HFFc6 (cell line): ENCODE measurements around the gene PSMD2. TPM values are rescaled to one million over a fixed set of nuclear protein-coding genes. Genes with fewer than 3 reads are reported as not detected.

Source experiments
- DNase-seq: peaks from one replicate; pipeline ENCODE4 v3.0.0-alpha.2; 2018
- H3K27ac Mint-ChIP-seq: 2 replicates; pipeline ENCODE4 v1.8.0; 2020; ENCODE audit warnings: mild to moderate bottlenecking, mixed read lengths
- H3K27me3 Mint-ChIP-seq: 2 replicates; pipeline ENCODE4 v1.8.0; 2021; ENCODE audit warnings: mild to moderate bottlenecking, moderate library complexity, mixed read lengths; ENCODE audit not compliant: insufficient read depth
- H3K36me3 Mint-ChIP-seq: 2 replicates; pipeline ENCODE4 v1.8.0; 2021; ENCODE audit warnings: low read depth, mixed read lengths
- H3K4me1 Mint-ChIP-seq: 2 replicates; pipeline ENCODE4 v1.8.0; 2020; ENCODE audit warnings: low read depth, mixed read lengths
- H3K4me3 Mint-ChIP-seq: 2 replicates; pipeline ENCODE4 v1.8.0; 2020; ENCODE audit warnings: mild to moderate bottlenecking, moderate library complexity, mixed read lengths
- H3K9me3 Mint-ChIP-seq: 2 replicates; pipeline ENCODE4 v1.8.0; 2020; ENCODE audit warnings: mild to moderate bottlenecking, mixed read lengths
- CTCF ChIP-seq: fragments of 200-600 bp; sonication (generic); IDR thresholded peaks from 2 replicates; pipeline ENCODE4 v1.5.0; 2021; ENCODE audit warnings: antibody characterized with exemption, mild to moderate bottlenecking
- total RNA-seq, 6 experiments: library from RNA; stranded (reverse); fragmentation: NEBNext Ultra II Directional; extraction: Animal tissue kit (Norgen Biotek cat#: 25700); gene quantifications; 2 replicates in 1 of 6; 3 replicates in 5 of 6; pipeline ENCODE4 v1.2.3, GENCODE V29; 2021

The PSMD2 gene
- total RNA-seq, 6 experiments from 2014 or later = 620 to 777 (median 730) TPM

DNA sequence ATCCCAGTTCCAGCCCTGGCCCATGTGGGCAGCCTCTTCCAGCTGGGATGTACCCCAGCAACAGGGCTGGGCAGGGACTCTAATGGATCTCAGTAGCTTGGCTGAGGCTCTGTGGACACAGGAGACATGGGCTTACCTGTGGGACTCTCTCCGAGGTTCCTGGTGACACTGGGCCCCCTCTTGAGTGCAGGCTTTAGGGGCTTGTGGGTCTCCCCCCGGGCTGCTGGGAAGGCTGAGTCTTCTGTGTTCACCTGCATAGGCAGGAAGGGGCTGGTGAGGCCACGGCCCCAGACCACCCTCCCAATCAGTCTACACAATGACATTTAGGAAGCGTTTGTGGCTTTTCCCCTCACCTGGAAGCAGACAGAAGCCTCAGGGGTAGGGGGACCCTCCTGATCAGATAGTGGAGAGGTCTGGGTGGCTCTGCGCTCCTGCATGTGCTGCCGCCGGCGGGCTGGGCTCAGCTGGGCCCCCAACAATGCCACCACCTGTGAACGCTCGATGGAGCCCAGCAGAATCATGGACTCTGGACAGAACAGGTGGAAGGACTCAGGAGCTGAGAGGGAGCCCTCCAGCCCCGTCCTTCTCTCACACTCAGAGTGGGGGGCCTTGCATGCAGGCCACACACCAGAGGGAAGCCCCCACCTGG, 54.0 kb downstream of the PSMD2 start:
- Mint-ChIP-seq H3K36me3 (peaks cover 13% of the 10 kb centered on the region; the same call in 1 of the 2 replicates), H3K4me1 (peaks cover 13% of the 10 kb centered on the region), H3K27me3 (peaks cover 3% of the 10 kb centered on the region), H3K9me3 (no peaks in the 10 kb centered on the region), H3K4me3 (no peak overlapping the region), H3K27ac (no peak overlapping the region)
- DNase-seq = no peak
- TF ChIP-seq CTCF = no peak

GRCh38 chr3:184353546-184353941, 54.5 kb downstream of the PSMD2 start:
- Mint-ChIP-seq H3K27me3 (peaks cover 3% of the 10 kb centered on the region), H3K27ac (no peak overlapping the region), H3K36me3 (peaks cover 13% of the 10 kb centered on the region; the same call in 1 of the 2 replicates), H3K9me3 (no peaks in the 10 kb centered on the region), H3K4me1 (peaks cover 12% of the 10 kb centered on the region), H3K4me3 (no peak overlapping the region)
- TF ChIP-seq CTCF = no peak
- DNase-seq = no peak

- peaks cover 12% of the 10 kb centered on the region for H3K4me1 Mint-ChIP-seq
- peak; percentile 85 for TF ChIP-seq CTCF
- no peaks in the 10 kb centered on the region for H3K9me3 Mint-ChIP-seq
- no peak overlapping the region for H3K27ac Mint-ChIP-seq
- no peak overlapping the region for H3K4me3 Mint-ChIP-seq
- peaks cover 13% of the 10 kb centered on the region; the same call in 1 of the 2 replicates for H3K36me3 Mint-ChIP-seq
- DNase-seq = no peak
- H3K27me3 Mint-ChIP-seq = peaks cover 3% of the 10 kb centered on the region
Measured at GRCh38 chr3:184354121-184354728, 55.2 kb downstream of the PSMD2 start.

DNA sequence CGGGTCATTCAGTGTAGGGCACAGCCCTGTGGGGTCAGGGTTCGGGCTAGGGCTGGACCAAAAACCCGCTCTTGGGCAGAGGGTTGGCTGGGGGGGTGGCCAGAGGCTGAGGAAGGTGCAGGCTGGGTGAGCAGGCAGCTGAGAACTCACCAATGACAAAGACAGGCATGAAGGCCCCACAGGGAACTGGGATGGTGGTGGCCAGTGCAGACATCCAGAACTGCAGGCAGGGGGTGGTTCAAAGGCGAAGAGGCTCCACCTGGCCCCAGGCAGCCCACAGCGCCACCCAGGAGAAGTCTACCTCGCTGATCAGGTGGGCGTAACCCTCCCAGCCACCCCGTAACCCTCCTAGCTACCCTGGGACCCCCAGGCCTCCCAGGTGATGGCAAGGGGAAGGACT, 55.7 kb downstream of the PSMD2 start:
- no peak overlapping the region for H3K4me3 Mint-ChIP-seq
- no peak for DNase-seq
- H3K27me3 Mint-ChIP-seq = peaks cover 3% of the 10 kb centered on the region
- no peak for TF ChIP-seq CTCF
- peaks cover 13% of the 10 kb centered on the region; the same call in 1 of the 2 replicates for H3K36me3 Mint-ChIP-seq
- no peaks in the 10 kb centered on the region for H3K9me3 Mint-ChIP-seq
- H3K27ac Mint-ChIP-seq = no peak overlapping the region
- peaks cover 14% of the 10 kb centered on the region for H3K4me1 Mint-ChIP-seq

DNA sequence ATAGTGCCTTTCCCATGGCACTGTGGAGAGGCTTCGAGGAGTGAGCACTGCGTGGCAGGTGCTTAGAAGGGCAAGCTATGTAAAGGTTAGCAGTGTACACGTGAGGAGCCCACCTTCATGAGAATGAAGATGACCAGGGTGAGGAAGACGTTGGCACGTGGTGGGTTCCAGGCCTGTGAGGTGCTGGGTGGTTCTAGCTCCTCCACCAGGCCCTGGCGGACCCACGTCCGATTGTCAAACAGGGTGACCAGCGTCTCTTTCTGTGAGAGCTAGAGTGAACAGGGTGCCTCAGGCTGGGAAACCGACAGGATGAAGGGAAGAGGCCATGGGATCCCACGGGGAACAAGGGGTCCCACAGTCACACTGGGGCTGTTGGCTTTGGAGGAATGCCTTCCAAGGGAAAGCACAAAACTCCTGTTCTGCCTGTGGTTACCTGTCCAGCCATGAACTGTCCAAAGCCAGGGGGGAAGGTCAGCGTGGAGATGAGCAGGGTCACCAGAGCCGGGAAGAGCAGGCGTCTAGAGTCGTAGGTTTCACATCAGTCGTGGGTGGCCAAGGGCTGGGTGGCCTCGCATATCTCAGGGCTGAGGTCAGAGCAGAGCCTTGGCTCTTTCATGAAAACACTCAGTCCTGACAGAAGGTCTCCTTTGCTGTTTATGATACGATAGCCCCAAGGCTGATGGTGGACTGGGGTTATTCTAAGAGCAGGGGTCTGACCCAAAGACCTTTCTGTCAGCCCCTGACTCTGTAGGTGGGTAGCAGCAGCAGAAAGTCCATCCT, 56.4 kb downstream of the PSMD2 start:
- H3K4me3 Mint-ChIP-seq = no peak overlapping the region
- peaks cover 3% of the 10 kb centered on the region; the same call in 1 of the 2 replicates for H3K27me3 Mint-ChIP-seq
- peak overlapping the region; percentile 39; the same call in 1 of the 2 replicates for H3K27ac Mint-ChIP-seq
- peaks cover 13% of the 10 kb centered on the region; the same call in 1 of the 2 replicates for H3K36me3 Mint-ChIP-seq
- DNase-seq = no peak
- TF ChIP-seq CTCF = no peak
- H3K9me3 Mint-ChIP-seq = no peaks in the 10 kb centered on the region
- H3K4me1 Mint-ChIP-seq = peaks cover 21% of the 10 kb centered on the region
